ENCODE results near the gene PIPOX.

The PIPOX gene

DNA sequence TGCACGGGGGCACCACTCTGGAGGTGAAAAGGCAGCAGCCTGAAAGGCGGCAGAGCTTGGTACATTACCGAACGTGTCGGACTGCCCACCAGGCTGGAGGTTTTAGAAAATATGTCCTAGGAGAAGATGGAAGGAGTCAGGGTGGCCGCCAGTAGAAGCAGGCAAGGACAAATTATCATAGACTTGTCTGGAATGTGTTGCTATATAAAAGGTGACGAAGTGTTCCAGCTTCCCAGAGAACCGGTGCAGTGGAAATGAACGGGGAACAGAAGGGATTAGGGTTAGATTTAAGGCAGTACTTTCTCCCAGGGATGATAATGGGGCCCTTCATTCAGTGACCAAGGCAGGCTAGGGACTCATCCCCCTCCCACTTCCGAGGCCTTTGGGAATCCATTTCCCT is 27.4 kb downstream of the PIPOX start:
- no peaks in the 10 kb centered on the region for H3K27me3 ChIP-seq (replicated peaks; ENCODE audit: insufficient read depth, low read length)
- H3K9me3 ChIP-seq (replicated peaks; ENCODE audit: insufficient read depth, low read length) = no peaks in the 10 kb centered on the region
- no peak overlapping the region for H3K4me2 ChIP-seq (ENCODE audit: low read depth, low read length)
- DNase-seq = no peak
- TF ChIP-seq EZH2phosphoT487 (IDR thresholded peaks at IDR 0.05; ENCODE audit: low read length) (no peak), EZH2 (optimal IDR thresholded peaks at IDR 0.05; ENCODE audit: low read depth, low read length) (no peak)
- TF ChIP-seq, protein P1, sequence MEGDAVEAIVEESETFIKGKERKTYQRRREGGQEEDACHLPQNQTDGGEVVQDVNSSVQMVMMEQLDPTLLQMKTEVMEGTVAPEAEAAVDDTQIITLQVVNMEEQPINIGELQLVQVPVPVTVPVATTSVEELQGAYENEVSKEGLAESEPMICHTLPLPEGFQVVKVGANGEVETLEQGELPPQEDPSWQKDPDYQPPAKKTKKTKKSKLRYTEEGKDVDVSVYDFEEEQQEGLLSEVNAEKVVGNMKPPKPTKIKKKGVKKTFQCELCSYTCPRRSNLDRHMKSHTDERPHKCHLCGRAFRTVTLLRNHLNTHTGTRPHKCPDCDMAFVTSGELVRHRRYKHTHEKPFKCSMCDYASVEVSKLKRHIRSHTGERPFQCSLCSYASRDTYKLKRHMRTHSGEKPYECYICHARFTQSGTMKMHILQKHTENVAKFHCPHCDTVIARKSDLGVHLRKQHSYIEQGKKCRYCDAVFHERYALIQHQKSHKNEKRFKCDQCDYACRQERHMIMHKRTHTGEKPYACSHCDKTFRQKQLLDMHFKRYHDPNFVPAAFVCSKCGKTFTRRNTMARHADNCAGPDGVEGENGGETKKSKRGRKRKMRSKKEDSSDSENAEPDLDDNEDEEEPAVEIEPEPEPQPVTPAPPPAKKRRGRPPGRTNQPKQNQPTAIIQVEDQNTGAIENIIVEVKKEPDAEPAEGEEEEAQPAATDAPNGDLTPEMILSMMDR (IDR thresholded peaks at IDR 0.05; ENCODE audit: low read length) = no peak
- H2AFZ ChIP-seq (ENCODE audit: low read length) = no peak overlapping the region
- H3K9me2 ChIP-seq (replicated peaks; ENCODE audit: insufficient read depth, low read length) = no peaks in the 10 kb centered on the region
- H3K79me2 ChIP-seq (ENCODE audit: low read length) = no peaks in the 10 kb centered on the region
- no peaks in the 10 kb centered on the region for H3F3A ChIP-seq (ENCODE audit: insufficient read depth, low read length)
- H3K4me1 ChIP-seq (ENCODE audit: low read length) = no peaks in the 10 kb centered on the region
- no peak overlapping the region for H3K9ac ChIP-seq (ENCODE audit: low read length)
- H3K36me3 ChIP-seq (replicated peaks; ENCODE audit: insufficient read depth, low read length) = no peaks in the 10 kb centered on the region
- no peak overlapping the region for H3K4me3 ChIP-seq (ENCODE audit: low read length)
- no peaks in the 10 kb centered on the region for H4K20me1 ChIP-seq (ENCODE audit: insufficient read depth, low read length)
- no peak overlapping the region for H3K27ac ChIP-seq (ENCODE audit: low read length)

DNA sequence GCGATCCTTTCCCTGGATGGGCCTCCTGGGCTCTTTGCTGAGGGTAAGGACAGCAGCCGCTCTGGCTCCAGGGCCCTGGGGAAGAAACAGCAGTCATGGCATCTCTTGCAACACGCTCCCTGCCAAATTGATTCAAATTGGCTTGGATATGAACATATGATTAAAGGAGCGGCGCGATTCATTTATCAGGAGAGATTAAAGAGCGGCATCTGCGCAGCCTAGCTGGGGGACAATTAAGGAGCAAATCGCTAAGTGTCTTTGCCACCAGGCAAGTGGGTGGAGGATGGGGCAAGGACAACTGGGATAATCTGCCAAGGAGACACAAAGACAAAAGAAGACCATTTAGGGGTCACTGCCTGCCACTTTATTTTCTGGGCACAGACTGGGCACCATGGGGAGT is 27.8 kb downstream of the PIPOX start:
- H3K4me2 ChIP-seq (ENCODE audit: low read depth, low read length) = no peak overlapping the region
- no peak overlapping the region for H2AFZ ChIP-seq (ENCODE audit: low read length)
- no peak for DNase-seq
- no peaks in the 10 kb centered on the region for H4K20me1 ChIP-seq (ENCODE audit: insufficient read depth, low read length)
- no peak overlapping the region for H3K4me3 ChIP-seq (ENCODE audit: low read length)
- no peaks in the 10 kb centered on the region for H3K4me1 ChIP-seq (ENCODE audit: low read length)
- H3K9me2 ChIP-seq (replicated peaks; ENCODE audit: insufficient read depth, low read length) = no peaks in the 10 kb centered on the region
- no peaks in the 10 kb centered on the region for H3K9me3 ChIP-seq (replicated peaks; ENCODE audit: insufficient read depth, low read length)
- no peaks in the 10 kb centered on the region for H3K36me3 ChIP-seq (replicated peaks; ENCODE audit: insufficient read depth, low read length)
- H3K79me2 ChIP-seq (ENCODE audit: low read length) = no peaks in the 10 kb centered on the region
- H3K9ac ChIP-seq (ENCODE audit: low read length) = no peak overlapping the region
- TF ChIP-seq EZH2 (optimal IDR thresholded peaks at IDR 0.05; ENCODE audit: low read depth, low read length) = no peak
- TF ChIP-seq, protein P1 (IDR thresholded peaks at IDR 0.05; ENCODE audit: low read length) = no peak
- no peaks in the 10 kb centered on the region for H3F3A ChIP-seq (ENCODE audit: insufficient read depth, low read length)
- H3K27me3 ChIP-seq (replicated peaks; ENCODE audit: insufficient read depth, low read length) = no peaks in the 10 kb centered on the region
- no peak overlapping the region for H3K27ac ChIP-seq (ENCODE audit: low read length)

DNA sequence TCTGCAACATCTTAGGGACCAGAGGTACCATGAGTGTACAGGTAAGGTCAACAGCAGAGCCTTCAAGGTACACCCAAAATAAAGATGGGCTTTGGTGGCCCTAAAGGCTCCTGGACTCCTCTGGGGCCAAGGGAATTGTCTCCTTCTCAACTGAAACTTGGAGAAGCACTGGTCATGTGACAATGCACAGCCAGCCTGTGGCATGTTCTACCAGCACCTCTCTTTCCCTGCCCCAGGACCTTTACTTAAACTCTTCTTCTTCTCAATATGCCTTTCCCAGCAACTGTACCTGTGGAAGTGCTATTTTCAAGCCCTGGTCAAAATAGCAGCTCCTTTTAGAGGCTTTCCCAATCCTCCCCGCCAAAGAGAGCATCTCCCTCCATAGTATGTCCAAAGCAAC is 28.4 kb downstream of the PIPOX start:
- no peak overlapping the region for H3K27ac ChIP-seq (ENCODE audit: low read length)
- no peaks in the 10 kb centered on the region for H3K27me3 ChIP-seq (replicated peaks; ENCODE audit: insufficient read depth, low read length)
- H2AFZ ChIP-seq (ENCODE audit: low read length) = no peak overlapping the region
- no peaks in the 10 kb centered on the region for H4K20me1 ChIP-seq (ENCODE audit: insufficient read depth, low read length)
- no peak overlapping the region for H3K4me2 ChIP-seq (ENCODE audit: low read depth, low read length)
- H3K9ac ChIP-seq (ENCODE audit: low read length) = no peak overlapping the region
- TF ChIP-seq, protein P1 (IDR thresholded peaks at IDR 0.05; ENCODE audit: low read length) = no peak
- TF ChIP-seq EZH2 (optimal IDR thresholded peaks at IDR 0.05; ENCODE audit: low read depth, low read length) = no peak
- TF ChIP-seq EZH2phosphoT487 (IDR thresholded peaks at IDR 0.05; ENCODE audit: low read length) = no peak
- H3K79me2 ChIP-seq (ENCODE audit: low read length) = no peaks in the 10 kb centered on the region
- H3K4me3 ChIP-seq (ENCODE audit: low read length) = no peak overlapping the region
- H3K9me3 ChIP-seq (replicated peaks; ENCODE audit: insufficient read depth, low read length) = no peaks in the 10 kb centered on the region
- DNase-seq = no peak
- H3K9me2 ChIP-seq (replicated peaks; ENCODE audit: insufficient read depth, low read length) = no peaks in the 10 kb centered on the region
- H3K4me1 ChIP-seq (ENCODE audit: low read length) = no peaks in the 10 kb centered on the region
- H3F3A ChIP-seq (ENCODE audit: insufficient read depth, low read length) = no peaks in the 10 kb centered on the region
- no peaks in the 10 kb centered on the region for H3K36me3 ChIP-seq (replicated peaks; ENCODE audit: insufficient read depth, low read length)

Measured in MM.1S (cell line).